HUES6 (cell line): ENCODE data around the gene RTP2.

Experiments used
- H3K27ac ChIP-seq: 2 replicates; pipeline ENCODE4 v1.7.0; 2013; ENCODE audit warnings: low read depth, mild to moderate bottlenecking, low read length, inconsistent platforms
- H3K27me3 ChIP-seq: 2 replicates; pipeline ENCODE4 v1.6.1; 2013; ENCODE audit warnings: low read length; ENCODE audit not compliant: control insufficient read depth, insufficient read depth
- H3K36me3 ChIP-seq: 2 replicates; pipeline ENCODE4 v1.6.1; 2013; ENCODE audit warnings: low read length; ENCODE audit not compliant: control insufficient read depth, insufficient read depth
- H3K4me1 ChIP-seq: 2 replicates; pipeline ENCODE4 v1.6.1; 2013; ENCODE audit warnings: low read length; ENCODE audit not compliant: control insufficient read depth, insufficient read depth
- H3K4me3 ChIP-seq: 2 replicates; pipeline ENCODE4 v1.5.1; 2013; ENCODE audit warnings: low read depth, low read length
- H3K9ac ChIP-seq: one replicate; pipeline ENCODE4 v1.6.1; 2013; ENCODE audit warnings: mild to moderate bottlenecking, low read length
- H3K9me3 ChIP-seq: 2 replicates; pipeline ENCODE4 v1.6.1; 2013; ENCODE audit warnings: low read depth, low read length; ENCODE audit not compliant: control insufficient read depth, insufficient read depth

RTP2 gene

GRCh38 chr3:187708696-187709095 is 6.3 kb upstream of the RTP2 start:
- H3K4me1 ChIP-seq = no peaks in the 10 kb centered on the region
- H3K9ac ChIP-seq = no peak overlapping the region
- H3K4me3 ChIP-seq = no peak overlapping the region
- H3K36me3 ChIP-seq = no peaks in the 10 kb centered on the region
- H3K27me3 ChIP-seq = no peaks in the 10 kb centered on the region
- no peak overlapping the region for H3K27ac ChIP-seq
- no peaks in the 10 kb centered on the region for H3K9me3 ChIP-seq

GRCh38 chr3:187706971-187707370 is 4.6 kb upstream of the RTP2 start:
- Histone ChIP-seq H3K9ac (no peak overlapping the region), H3K4me1 (no peaks in the 10 kb centered on the region), H3K27me3 (no peaks in the 10 kb centered on the region), H3K9me3 (no peaks in the 10 kb centered on the region), H3K36me3 (no peaks in the 10 kb centered on the region), H3K27ac (no peak overlapping the region), H3K4me3 (no peak overlapping the region)

DNA sequence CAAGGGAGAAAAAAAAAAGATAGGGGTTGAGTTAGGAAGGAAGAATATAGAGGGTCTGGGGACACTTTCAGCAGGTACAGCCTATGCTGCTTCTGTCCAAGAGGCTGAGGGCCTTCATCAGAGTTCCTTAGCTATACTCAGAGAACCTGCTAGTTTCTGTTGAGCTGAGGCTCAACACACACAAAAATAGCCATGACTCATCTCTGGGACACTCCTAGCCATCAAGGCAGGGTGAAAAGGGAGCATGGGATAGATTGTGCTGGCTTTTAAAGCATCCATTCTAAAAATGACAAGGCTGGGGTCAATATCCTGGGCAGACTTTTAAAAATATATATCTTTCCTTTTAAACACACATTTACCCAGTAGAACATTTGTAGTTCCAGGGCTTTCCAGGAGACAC is 2.8 kb upstream of the RTP2 start:
- Histone ChIP-seq H3K4me1 (no peaks in the 10 kb centered on the region), H3K9me3 (no peaks in the 10 kb centered on the region), H3K27me3 (no peaks in the 10 kb centered on the region), H3K9ac (no peak overlapping the region), H3K36me3 (no peaks in the 10 kb centered on the region), H3K27ac (no peak overlapping the region), H3K4me3 (no peak overlapping the region)

DNA sequence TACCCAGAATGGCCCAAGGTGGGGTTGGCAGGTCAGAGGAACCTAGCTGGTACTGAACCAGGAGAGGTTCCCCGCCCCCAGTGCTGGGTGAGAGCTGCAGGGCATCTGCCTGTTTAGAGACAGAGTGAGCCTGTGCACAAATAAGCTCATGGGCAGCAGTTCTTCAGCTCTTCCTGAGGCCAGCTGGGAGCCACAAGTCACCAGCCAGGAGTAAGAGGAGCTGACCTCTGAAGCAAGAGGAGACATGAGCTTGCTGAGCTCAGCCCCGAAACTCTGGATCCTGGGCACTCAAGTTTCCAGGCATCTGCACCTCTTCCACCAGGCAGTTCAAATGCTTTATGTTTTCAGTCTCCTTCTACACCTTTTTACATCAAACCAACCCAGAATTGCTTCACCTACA is 2.1 kb downstream of the RTP2 start:
- H3K27me3 ChIP-seq = no peaks in the 10 kb centered on the region
- H3K4me3 ChIP-seq = no peak overlapping the region
- no peak overlapping the region for H3K9ac ChIP-seq
- no peaks in the 10 kb centered on the region for H3K9me3 ChIP-seq
- no peaks in the 10 kb centered on the region for H3K36me3 ChIP-seq
- H3K27ac ChIP-seq = no peak overlapping the region
- no peaks in the 10 kb centered on the region for H3K4me1 ChIP-seq

DNA sequence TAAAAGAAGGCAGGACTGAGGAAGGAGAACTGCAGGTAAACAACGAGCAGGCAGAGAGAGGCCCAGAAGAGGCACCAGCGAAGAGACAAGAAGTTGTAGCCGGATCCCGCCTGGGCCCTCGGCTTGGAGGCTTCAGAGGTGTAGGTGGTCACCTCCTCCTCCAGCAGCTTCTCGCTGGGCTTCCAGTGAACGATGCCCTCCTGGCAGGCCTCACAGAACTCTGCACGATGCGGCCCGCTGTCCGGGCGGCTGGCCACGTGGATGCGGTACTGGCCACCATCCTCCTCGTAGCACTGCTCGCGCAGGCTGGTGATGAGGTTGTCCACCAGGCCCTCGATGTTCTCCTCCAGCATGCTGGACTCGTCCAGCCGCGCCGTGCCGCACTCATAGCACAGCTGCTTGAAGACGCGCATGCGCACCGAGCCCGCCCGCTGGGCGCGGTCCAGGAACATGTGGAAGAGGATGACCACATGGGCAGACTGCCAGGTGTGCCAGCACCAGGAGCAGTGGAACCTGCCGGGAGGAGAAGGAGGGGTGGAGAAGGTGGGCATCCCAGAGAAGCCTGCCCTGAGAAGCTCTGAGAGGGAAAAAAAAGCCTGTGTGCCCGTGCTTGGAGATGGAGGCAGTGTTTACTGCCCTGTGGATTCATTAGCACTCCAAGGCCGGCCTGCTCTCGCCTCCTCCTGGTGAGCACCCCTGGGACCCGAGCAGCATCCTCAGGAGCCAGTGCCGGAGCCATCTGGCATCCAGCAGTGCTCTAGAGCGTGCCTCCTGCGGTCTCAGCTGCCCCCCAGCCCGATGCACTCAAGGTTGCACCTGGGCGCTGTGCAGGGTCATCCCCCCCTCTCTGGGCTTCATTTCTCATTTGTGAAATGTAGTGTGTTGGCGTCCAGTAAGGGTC is 3.6 kb downstream of the RTP2 start:
- H3K27ac ChIP-seq = no peak overlapping the region
- no peaks in the 10 kb centered on the region for H3K4me1 ChIP-seq
- H3K9me3 ChIP-seq = no peaks in the 10 kb centered on the region
- no peak overlapping the region for H3K4me3 ChIP-seq
- no peak overlapping the region for H3K9ac ChIP-seq
- H3K27me3 ChIP-seq = no peaks in the 10 kb centered on the region
- H3K36me3 ChIP-seq = no peaks in the 10 kb centered on the region

DNA sequence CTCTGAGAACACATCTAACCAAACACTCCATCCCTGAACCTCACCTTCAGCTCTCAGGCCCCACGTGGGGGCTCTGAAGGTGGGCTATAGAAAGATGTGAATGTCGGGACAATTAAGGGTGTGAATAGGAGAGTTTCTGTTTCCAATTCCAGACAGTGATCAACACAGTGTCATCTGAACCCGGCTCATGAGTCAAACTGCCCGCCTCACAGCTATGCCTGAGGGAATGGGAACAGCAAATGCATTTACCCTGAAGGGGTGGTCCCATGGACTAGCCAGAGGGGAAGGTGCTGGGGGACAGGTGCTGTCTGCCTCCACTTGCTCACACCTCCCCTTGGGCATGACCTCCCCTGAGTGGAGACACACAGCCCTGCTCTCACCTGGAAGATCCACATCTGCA is 6.3 kb downstream of the RTP2 start:
- Histone ChIP-seq H3K9me3 (no peaks in the 10 kb centered on the region), H3K9ac (no peak overlapping the region), H3K4me1 (no peaks in the 10 kb centered on the region), H3K27me3 (no peaks in the 10 kb centered on the region), H3K27ac (no peak overlapping the region), H3K36me3 (no peaks in the 10 kb centered on the region), H3K4me3 (no peak overlapping the region)

GRCh38 chr3:187695449-187695848 is 6.9 kb downstream of the RTP2 start:
- no peak overlapping the region for H3K4me3 ChIP-seq
- H3K27me3 ChIP-seq = no peaks in the 10 kb centered on the region
- H3K27ac ChIP-seq = no peak overlapping the region
- no peaks in the 10 kb centered on the region for H3K36me3 ChIP-seq
- no peaks in the 10 kb centered on the region for H3K9me3 ChIP-seq
- no peaks in the 10 kb centered on the region for H3K4me1 ChIP-seq
- no peak overlapping the region for H3K9ac ChIP-seq

DNA sequence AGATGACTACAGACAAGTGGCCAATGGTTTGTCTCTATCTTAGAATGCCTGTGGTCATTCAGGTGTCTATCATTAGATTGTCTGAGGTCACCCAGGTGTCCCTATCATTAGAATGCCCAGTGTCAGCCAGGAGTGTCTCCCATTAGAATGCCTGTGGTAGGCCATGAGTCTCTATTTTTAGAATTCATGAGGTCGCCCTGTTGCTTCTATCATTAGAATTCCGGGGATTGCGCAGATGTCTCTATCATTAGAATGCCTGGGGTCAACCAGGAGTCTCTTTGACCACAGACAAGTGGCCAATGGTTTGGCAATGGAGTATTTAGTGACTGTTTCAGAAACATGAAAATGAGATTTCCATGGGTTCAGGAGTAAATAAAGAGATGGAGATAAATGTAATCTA is 7.6 kb downstream of the RTP2 start:
- no peaks in the 10 kb centered on the region for H3K27me3 ChIP-seq
- H3K9me3 ChIP-seq = no peaks in the 10 kb centered on the region
- no peak overlapping the region for H3K27ac ChIP-seq
- no peak overlapping the region for H3K9ac ChIP-seq
- no peaks in the 10 kb centered on the region for H3K36me3 ChIP-seq
- H3K4me1 ChIP-seq = no peaks in the 10 kb centered on the region
- no peak overlapping the region for H3K4me3 ChIP-seq

- H3K4me1 ChIP-seq = no peaks in the 10 kb centered on the region
- H3K36me3 ChIP-seq = no peaks in the 10 kb centered on the region
- no peak overlapping the region for H3K4me3 ChIP-seq
- H3K27me3 ChIP-seq = no peaks in the 10 kb centered on the region
- H3K9me3 ChIP-seq = no peaks in the 10 kb centered on the region
- no peak overlapping the region for H3K27ac ChIP-seq
- no peak overlapping the region for H3K9ac ChIP-seq
Measured at GRCh38 chr3:187693431-187693830, 8.9 kb downstream of the RTP2 start.

GRCh38 chr3:187689984-187690383 is 12.4 kb downstream of the RTP2 start:
- Histone ChIP-seq H3K36me3 (no peaks in the 10 kb centered on the region), H3K4me1 (no peaks in the 10 kb centered on the region), H3K4me3 (no peak overlapping the region), H3K9me3 (peaks cover 25% of the 10 kb centered on the region), H3K27me3 (no peaks in the 10 kb centered on the region), H3K9ac (no peak overlapping the region), H3K27ac (no peak overlapping the region)

GRCh38 chr3:187686621-187687273 is 15.6 kb downstream of the RTP2 start:
- no peak overlapping the region for H3K4me3 ChIP-seq
- H3K27me3 ChIP-seq = no peaks in the 10 kb centered on the region
- H3K27ac ChIP-seq = no peak overlapping the region
- H3K36me3 ChIP-seq = no peaks in the 10 kb centered on the region
- peaks cover 30% of the 10 kb centered on the region for H3K9me3 ChIP-seq
- H3K9ac ChIP-seq = no peak overlapping the region
- no peaks in the 10 kb centered on the region for H3K4me1 ChIP-seq
